ENCODE results near the gene RRAD.
"Not testable (repeated sequence)": the region's sequence is repeated elsewhere in the genome, so short reads cannot be mapped to it uniquely, and the experiment has no call there.

Gene RRAD

DNA sequence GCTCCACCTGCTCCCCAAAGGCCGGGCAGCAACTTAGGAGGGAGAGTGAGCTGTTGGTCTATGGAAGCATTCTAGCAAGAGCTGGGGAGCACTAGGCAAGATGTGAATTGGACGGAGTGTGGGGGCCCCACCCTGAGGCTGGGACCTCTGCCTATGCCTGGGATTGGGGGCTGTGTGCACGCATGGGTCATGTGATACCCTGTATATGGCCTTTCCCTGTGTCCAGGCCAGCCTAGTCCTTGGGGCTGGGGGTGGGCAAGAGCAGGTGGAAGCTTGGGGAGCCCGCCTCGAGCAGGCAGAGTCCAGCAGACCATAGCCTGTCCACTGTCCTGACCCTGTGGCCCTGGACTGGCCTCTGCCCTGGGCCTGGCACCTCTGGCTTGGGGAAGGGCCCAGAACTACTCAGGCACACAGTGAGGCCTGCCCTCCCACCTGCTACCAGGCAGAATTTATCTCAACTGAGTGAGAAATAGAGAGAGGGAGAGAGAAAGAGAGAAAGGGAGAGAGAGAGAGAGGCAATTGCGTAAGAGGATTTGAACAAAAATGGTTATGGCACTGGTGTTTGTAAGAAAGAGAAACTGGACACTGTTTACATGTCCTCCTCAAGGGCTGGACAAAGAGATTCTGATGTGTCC, 25.9 kb downstream of the RRAD start:
- no peak for DNase-seq

DNA sequence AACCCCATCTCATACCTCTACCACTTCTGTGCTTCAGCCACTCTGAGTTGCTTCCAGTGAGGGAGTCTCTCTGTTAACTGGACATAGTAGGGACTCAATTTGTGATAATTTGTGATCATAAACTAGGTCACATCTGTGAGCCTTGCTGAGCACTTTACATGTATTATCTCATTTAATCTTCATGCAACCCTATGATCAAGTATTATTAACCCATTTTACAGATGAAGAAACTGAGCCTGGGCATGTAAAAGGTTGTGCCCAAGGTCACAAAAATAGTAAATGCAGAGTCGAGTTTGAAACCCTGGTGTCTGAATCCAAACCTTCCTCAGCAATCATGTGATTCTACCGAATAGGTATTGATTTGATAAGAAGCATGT, 26.4 kb downstream of the RRAD start:
- no peak for DNase-seq

DNA sequence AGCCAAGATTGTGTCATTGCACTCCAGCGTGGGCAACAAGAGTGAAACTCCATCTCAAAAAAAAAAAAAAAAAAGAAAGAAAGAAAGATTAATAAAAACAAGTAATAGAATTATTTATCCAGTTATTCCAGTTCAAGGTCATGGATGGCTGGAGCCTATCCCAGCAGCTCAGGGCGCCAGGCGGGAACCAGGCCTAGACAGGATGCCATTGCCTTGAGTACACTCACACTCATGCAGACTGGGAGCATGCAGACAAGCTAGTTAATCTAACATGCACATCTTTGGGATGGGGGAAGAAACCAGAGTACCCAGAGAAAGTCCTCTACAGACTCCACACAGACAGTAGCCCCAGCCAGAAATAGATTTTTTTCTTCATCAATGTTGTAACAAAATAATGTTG, 27.1 kb downstream of the RRAD start:
- no peak for DNase-seq

DNA sequence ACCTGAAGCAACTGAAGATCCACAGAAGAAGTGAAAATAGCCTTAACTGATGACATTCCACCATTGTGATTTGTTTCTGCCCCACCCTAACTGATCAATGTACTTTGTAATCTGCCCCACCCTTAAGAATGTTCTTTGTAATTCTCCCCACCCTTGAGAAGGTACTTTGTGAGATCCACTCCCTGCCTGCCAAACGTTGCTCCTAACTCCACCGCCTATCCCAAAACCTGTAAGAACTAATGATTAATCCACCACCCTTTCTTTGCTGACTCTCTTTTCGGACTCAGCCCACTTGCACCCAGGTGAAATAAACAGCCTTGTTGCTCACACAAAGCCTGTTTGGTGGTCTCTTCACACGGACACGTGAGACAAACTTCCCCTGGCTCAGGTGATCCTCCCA, 28.7 kb downstream of the RRAD start:
- not testable (repeated sequence) for DNase-seq

DNA sequence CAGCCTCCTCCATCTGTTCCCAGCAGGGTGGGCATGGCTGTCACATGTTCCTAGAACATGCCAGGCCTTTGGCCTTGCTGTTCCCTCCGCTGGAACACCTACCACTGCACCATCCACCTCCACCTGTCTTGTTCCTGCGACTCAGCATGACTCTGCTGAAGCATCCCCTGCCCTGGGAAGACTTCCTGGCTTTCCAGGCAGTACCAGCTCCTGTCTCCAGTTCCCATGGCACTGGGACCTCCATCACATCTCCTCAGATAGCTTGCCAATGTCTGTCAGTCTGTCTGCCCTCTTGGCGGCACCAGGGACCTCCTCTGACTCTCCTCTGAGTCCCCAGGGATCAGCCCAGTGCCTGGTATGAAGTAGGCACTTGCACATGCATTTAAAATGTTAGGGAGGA, 29.3 kb downstream of the RRAD start:
- no peak for DNase-seq

DNA sequence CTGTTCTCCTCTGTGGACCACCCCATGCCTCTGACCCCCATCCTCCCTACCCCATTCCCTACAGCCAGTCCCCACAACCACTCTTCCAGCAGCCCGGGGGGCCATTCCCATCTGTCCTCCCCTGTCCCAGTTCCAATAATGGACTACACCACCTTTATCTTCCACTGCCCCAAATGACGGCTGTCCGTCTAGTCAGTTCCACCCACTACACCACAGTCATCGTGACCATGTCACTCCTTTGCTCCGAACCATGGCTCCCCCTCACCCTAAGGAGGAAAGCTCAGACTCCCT, 29.7 kb downstream of the RRAD start:
- DNase-seq, result no peak

DNA sequence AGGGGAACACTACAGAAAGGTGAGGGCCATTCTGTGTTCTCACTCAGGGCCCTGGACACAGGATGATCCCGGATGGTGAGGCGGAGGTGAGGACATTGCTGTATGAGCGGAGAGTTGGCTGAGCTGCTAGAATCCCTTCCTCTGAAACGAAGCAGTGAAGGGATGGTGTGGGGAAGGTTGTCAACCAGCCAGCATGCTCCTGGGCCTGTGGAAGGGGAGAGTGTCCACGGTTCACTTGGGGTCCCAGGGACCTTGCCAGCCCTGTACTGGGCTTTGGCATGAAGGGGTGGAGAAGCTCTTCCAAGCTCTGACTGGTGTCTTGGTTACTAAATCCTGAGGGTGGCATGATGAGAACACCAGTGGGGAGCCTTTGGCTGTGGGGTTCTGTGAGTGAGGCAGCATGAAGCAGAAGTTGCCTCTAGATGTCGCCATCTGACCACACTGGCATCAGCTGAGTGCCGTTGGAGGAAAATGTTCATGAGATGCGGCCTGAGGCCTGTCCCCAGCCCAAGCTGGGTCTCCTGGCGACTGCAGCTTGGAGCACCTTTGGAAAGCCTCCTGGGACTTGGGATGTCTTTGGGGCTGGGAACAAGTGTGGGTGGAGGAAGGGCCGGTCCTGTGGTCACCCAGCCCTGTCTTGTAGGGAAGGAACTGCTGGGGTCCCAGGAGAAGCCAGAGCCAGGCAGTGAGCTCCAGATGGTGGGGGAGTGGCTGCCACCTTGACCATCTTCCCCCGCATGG, 30.2 kb downstream of the RRAD start:
- DNase-seq, result peak; percentile 77

DNA sequence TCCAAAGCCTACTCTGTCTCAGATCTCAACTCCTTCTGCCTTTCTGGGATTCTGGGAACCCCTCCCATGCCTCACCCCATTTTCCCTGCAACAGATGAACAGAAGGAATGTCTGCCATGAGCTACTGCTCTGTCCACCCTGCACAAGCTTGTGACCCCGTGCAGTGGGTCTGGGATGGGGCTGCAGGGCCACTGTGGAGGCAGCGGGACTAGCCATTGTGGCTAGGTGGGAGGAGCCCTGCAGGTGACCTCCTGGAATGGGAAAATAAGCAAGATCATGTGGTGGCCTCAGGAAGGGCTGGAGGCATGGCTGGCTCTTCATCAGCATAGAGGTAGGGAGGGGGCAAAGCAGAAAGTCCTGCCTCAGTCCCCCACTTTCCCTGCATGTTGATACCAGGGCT, 31.3 kb downstream of the RRAD start:
- DNase-seq, result no peak

DNA sequence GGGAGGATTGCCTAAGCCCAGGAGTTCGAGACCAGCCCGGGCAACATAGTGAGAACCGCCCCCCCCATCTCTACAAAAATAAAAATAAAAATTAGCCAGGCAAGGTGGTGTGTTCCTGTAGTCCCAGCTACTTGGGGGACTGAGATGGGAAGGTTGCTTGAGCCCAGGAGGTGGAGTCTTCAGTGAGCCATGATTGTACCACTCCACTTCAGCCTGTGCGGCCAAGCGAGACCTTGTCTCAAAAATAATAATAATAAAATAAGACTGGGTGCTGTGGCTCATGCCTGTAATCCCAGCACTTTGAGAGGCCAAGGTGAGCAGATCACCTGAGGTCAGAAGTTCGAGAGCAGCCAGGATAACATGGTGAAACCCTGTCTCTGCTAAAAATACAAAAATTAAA, 33.5 kb downstream of the RRAD start:
- DNase-seq, result no peak

DNA sequence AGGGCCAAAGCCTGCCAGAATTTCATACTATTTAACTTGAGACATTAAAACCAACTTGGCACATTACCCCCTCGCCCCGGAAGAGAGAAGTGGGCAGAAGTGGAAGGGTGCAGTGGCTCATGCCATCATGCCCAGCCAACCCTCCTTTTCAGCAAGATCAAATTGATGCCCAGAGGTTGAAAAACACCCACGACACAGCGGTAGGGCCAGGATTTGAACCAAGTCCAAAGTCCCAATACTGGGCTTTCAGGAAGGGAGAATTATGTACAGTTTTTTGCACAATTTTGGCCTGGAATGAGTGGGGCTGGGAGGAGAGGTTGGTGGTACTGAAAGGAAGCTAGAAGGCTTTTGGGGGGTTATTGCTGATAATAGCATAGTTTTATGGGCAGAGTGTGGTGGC, 34.0 kb downstream of the RRAD start:
- no peak for DNase-seq

DNA sequence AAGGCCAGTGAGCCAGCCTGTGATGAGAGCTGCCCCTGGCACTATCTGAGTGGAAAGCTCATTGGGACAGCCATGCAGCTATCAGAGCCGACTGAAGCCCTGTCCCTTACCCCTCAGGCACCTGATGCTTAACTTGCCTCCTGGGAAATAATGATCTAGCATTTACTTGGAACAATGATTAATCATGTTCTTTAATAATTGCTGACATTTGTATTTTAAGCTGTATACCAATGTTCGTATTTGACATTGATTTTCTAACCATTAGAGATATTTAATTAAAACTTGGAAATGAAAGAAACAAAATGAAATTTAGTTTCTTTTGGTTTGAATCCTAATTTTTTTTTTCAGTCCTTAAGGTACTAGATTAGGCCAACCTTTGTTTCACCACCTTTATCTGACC, 34.5 kb downstream of the RRAD start:
- no peak for DNase-seq

DNA sequence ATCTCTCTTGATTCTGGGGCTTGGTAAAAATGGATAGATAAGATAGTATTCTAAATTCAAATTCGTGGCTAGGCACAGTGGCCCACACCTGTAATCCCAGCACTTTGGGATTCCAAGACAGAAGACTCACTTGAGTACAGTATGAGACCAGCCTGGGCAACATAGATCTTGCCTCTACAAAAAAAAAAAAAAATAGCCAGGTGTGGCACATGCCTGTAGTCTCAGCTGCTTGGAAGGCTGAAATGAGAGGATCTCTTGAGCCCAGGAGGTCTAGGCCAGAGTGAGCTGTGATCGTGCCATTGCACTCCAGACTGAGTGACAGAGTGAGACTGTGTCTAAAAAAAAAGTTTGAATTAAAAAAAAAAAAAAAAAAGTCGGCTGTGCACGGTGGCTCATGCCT, 35.7 kb downstream of the RRAD start:
- DNase-seq, result no peak

DNA sequence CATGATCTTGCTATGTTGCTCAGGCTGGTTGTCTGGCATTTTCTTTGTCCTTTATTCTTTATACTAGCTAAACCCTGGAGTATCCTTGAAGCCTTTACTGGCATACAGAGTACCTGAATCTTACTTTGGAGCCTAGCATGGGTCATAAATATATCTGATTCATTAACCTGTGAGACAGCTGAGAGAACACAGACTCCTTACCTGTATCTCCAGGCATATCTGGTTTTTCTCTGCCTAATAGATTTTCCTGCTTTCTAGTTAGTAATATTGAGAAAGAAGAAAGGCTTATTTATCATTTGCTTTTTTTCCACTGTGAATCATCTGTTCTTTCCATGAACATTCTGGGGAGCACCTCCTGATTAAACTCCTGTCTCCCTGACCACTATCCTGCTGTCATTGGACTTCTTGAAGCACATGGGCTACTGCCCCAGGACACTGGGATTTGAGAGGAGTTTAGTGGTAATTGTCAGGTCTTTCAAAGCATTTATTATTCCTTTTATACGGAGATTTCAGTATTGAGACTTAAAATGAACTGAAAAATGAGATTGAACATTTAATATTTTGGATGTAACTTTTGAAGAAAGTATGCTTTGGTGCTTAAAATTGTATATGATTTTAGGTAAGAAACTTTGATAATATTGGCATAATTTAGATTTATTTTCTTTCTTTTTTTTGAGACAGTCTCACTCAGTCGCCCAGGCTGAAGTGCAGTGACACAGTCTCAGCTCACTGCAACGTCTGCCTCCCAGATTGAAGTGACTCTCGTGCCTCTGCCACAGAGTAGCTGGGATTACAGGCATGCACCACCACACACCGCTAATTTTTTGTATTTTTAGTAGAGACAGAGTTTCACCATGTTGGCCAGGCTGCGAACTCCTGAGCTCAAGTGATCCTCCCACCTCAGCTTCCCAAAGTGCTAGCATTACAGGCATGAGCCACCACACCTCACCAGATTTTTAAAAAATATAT, 36.4 kb downstream of the RRAD start:
- DNase-seq, result no peak

DNA sequence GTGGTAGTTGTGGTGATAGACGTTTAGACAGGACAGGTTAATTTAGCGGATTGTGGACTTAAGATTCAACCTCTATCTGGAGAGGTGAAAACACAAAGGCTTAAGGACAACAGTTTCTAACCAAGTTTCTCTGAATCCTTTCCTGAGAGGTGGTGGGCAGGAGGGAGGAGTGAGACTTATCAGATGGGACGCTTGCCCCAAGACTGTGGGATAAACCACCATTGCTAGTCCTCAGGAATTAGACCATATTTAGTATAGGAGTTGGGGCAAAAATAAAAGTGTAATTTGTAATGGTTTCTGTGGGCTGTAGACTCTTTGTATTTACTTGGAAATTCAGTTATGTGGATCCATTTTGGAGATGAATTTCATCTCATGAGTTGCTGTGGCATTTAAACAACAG, 38.4 kb downstream of the RRAD start:
- DNase-seq, result no peak

DNA sequence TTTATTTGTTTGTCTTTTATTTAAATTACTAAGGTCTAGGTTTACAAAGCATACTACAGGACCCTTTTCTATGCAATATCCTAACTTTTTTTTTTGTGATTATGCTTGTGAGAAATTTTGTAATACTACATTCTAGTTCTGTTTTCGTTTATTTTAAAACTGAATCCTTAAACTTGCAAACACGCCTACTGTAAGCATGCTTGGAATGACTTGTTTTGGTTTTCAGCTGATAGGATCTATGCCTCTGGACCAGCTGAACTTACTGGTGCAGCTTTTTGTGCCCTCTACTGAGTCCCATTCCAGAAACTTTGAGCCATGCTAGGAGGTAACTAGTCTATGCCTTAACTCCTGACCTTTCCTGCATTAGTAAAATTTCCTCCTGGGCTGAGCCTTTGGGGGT, 39.0 kb downstream of the RRAD start:
- no peak for DNase-seq

DNA sequence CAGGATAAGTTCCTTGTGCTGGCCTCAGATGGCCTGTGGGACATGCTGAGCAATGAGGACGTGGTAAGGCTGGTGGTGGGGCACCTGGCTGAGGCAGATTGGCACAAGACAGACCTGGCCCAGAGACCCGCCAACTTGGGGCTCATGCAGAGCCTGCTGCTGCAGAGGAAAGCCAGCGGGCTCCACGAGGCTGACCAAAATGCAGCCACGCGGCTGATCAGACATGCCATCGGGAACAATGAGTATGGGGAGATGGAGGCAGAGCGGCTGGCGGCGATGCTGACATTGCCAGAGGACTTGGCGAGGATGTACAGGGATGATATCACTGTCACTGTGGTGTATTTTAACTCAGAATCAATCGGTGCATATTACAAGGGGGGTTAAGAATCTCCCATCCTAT, 39.8 kb downstream of the RRAD start:
- no peak for DNase-seq

DNA sequence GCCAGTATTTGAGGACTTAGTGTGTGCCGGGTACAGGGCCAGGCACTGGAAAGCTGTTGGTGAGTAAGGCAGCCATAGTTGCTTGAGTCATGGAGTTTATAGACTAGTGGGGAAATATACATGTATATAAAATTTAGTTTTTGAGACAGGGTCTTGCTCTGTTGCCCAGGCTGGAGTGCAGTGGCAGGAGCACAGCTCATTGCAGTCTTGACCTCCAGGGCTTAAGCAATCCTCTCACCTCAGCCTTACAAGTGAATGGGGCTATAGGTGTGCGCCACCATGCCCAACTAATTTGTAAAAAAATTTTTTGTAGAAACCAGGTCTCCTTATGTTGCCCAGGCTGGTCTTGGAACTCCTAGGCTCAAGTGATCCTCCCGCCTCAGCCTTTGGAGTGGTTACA, 42.6 kb downstream of the RRAD start:
- no peak for DNase-seq

DNA sequence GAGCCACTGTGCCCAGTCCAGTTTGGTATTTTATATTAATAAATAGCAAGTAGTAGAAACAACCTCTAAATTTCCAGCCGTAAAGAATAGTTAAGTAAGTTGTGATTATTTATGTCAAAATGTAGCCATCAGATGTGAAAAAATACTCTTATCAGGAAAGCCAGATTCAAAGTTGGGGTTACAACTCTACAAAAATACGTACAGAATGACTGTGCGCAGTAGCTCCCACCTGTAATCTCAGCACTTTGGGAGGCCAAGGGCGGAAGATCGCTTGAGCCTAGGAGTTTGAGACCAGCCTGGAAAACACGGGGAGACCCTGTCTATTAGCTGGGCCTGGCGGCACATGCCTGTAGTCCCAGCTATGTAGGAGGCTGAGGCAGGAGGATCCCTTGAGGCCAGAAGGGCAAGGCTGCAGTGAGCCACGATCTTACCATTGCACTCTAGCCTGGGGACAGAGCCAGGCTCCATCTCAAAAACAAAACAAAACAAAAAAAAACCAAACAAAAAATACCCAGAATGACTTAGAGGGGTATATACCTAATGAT, 43.3 kb downstream of the RRAD start:
- DNase-seq, result no peak

DNA sequence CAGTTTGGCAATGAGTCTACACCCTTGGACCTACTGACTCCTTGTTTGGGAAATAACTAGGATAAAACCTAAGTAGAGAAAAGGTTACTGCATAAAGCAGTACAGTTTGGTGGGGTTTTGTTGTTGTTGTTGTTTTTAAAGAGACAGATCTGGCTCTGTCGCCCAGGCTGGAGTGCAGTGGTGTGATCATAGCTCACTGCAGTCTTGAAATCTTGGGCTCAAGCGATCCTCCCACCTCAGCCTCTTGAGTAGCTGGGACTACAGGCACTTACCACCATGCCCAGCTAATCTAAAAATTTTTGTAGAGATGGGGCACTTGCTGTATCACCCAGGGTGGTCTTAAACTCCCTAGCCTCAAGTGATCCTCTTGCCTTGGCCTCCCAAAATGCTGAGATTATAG, 43.8 kb downstream of the RRAD start:
- DNase-seq, result no peak

DNA sequence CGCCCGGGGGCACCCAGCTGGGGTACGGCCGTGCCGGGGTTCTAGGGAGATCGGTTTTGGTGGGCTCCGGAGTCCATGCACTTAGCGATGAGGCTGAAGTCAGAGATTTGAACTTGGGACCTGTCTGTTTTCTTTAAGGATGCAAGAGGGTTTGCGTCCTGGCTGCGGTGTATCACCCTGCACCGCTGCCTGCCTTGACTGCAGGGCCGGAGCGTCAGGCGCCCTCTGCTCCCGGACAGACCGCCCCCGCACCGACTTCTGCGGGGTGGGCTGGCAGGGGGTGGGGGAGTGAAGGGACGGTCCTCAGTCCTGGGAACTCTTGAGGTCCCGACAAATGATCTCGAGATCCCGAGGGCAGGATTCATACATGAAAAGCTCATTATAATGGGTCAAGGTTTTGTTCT, 44.3 kb downstream of the RRAD start:
- DNase-seq, result no peak

DNA sequence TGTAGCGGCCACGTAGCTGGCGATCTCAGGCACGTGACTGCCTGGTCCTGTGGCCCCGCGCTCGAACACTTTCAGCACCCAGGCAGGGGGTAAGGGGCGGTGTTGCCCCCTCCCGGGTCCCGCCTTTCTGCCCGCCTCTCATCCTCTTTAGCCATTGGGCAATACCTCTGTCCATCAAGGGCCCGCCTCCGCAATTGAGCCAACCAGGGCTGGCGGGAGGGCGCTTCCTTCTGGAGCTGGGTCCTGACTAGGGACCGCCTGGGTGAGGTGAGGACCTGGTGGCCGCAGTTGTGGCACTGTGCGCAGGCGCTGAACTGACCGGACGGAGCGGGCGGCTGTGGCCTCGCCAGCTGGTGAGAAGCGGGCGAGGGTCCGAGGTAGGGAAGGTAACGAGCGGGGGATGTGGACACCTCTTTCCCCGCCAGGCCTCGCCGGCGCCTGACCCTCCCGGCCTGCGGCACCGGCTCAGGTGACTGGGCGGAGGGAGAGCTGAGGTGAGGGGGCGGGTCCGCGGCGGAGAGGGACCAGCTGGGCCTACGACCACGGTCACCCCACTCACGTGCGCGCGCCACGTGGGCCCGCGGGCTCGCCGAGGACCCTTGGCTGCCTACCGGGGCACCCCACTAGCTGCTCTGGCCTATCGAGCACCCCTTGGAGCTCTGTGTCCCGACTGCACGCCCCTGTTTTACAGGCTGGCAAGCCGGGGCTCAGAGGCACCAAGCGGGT, 44.9 kb downstream of the RRAD start, which contains the start of gene PDP2:
Gene PDP2, plus strand, starts transcription at position 228 of the 726 bp plus-strand sequence. CDS start 3,770 bp downstream, outside the sequence.
- peak; percentile 93 for DNase-seq

DNA sequence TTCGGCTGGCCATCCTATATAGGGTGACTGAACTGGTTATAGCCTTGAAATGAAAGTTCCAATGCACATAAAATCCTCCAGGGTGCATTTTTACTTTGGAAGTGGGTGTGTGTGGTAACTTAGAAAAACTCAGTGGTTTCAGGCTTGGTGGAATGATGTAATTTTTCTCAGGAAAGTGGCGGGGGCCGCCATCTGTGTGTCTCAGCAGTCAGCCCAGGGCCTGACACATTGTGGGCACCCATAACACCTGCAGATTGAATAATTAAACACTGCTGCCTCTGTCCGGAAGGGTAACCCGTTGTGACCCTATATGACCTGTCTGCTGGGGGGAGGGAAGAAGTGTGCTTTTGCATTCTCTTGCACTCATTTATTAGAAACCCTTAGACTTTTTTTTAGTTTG, 47.3 kb downstream of the RRAD start:
- DNase-seq, result no peak

All from right forelimb (tissue), 1 donor.